Dermis microvascular lymphatic vessel endothelial cell (primary cell): Measurements from ENCODE around the gene MAJIN. TPM values are rescaled to one million over a fixed set of nuclear protein-coding genes. Genes with fewer than 3 reads are reported as not detected.

ENCODE experiments used
- DNase-seq, 2 donors: peaks; one replicate each; pipeline versions ENCODE4 v3.0.0 to v3.0.0-alpha.2; 2010; ENCODE audit warnings: low read depth in 2 of 2
- total RNA-seq: library from RNA; depleted of rRNA; stranded (reverse); fragments of >200 nt; gene quantifications from 2 replicates; pipeline ENCODE4 v1.2.1, GENCODE V29; 2014

MAJIN gene
- total RNA-seq, 1 donor from 2014 or later, result not detected

DNA sequence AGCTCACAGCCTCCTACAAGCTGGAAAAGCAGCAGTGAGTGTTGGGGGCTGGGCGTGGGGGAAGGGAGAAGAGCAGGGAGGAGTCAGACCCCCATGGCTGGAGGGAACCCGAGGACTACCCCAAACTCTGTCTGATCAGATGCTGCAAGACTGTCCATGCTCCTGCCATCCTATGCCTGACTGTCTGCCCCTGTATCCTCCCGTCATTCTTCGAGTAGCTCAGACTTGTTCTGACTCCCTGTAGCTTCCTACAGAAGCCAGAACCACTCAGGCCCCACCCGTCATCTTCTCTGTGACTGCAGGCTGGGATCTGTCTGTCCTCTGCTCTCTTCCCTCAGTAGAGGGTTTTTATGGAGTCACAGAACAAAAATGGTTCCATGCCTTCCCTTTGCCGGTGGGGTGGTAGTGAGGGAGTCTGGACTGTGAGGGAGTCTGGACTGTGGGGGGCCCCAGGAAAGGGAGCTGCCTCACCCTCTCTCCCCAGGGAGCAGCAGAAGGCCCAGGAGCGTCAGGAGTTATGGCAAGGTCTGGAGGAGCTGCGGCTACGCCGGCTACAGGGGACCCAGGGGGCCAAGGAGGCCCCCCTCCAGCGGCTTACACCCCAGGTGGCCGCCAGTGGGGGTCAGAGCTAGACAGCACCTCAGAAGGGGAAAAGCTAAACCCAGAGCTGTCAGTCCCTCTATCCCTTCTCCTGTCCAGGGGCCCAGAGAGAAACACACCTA is 38.5 kb downstream of the MAJIN start:
- no peak for DNase-seq

DNA sequence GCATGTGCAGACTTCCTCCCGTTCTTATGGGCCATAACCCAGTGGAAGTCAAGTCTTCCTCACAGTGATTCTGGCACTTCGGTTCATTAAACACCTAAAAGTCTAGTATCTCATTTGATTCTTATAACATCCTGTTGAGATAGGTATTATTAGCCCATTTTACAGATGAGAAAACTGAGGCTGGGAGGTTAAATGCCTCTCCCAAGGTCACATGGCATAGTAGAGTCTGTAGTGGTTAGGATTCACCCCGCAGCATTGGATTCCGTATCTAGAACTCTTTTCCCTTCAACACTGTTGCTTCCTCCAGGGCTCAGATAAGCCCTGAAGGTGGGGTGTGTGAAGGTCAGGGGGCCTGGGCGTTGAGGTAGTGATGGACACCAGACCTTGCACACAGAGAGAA is 39.6 kb downstream of the MAJIN start:
- DNase-seq, result no peak

DNA sequence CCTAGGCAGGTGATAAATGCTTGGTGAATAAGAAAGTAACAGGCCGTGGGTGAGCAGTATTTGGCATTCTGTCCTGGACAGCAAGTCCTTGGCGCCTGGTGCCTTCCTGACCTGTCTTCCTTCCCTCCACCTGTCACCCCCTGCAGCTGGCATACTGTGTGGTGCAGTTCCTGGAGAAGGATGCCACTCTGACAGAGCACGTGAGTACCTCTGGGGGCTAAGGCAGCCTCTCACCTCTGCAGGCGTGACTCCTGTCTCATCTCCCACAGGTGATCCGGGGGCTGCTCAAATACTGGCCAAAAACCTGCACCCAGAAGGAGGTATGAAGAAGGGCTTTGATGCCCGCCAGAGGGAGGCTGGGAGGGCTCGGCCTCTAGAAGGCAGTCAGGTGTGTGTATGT is 40.6 kb downstream of the MAJIN start:
- DNase-seq, result no peak

DNA sequence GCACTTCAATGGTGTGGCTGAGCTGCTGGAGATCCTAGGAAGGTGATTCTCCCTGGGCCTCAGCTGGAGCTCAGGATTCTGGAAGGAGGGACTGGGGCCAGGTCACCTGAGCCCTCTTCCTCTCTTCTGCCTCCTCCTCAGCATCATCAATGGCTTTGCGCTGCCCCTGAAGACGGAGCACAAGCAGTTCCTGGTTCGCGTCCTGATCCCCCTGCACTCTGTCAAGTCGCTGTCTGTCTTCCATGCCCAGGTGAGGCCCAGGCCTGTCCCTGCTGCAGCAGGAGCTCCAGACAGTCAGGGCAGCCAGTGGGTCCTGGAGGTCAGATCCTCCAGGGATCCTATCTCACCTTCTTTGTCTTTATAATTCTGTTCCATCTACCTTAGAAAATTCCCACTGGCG is 41.6 kb downstream of the MAJIN start:
- no peak for DNase-seq

DNA sequence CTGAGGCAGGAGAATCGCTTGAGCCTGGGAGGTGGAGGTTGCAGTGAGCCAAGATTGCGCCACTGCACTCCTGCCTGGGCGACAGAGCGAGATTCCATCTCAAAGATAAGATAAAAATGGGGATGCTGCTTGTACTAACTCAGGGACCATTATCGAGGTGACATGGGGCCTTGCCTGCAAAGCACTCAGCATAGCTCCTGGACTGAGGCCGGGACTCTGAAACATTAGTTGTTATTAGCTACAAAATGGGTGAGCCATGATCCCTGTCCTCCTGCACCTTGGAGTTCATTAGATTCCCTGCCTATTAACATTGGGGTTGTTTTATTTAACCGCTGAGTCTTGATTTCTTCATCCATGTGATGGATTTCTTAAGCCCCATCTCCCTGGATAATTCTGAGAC is 42.3 kb downstream of the MAJIN start:
- no peak for DNase-seq

DNA sequence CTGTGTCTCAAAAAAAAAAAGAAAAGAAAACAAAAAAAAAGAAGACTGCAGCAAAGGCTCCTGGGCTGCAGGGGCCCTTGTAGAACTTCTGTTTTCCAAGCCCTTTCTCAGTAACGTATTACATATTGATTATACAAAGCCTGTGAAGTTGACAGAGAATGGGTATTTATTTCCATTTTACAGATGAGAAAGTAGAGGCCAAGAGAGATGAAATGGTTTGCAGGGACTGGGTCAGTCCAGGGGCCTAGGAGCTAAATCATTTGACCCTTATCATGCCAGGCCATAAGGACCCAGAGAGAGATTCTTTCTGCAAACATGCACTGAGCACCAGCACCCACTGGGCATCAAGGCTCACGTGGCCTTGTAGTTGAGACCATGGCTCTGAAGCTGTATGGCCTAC is 43.0 kb downstream of the MAJIN start:
- no peak for DNase-seq

DNA sequence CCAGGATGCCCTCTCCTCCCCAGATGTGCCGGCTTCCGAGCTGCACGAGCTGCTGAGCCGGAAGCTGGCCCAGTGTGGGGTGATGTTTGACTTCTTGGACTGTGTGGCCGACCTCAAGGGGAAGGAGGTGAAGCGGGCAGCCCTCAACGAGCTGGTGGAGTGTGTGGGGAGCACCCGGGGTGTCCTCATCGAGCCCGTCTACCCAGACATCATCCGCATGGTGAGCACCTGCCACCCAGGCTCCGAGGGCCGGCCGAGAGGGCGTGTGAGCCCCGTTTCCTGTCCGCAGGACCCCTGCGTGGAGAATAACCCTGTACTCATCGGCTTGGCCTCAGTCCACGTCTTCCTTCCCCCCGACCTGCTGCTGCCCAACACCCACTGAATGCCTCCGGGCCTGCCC is 45.2 kb downstream of the MAJIN start:
- DNase-seq, result no peak

DNA sequence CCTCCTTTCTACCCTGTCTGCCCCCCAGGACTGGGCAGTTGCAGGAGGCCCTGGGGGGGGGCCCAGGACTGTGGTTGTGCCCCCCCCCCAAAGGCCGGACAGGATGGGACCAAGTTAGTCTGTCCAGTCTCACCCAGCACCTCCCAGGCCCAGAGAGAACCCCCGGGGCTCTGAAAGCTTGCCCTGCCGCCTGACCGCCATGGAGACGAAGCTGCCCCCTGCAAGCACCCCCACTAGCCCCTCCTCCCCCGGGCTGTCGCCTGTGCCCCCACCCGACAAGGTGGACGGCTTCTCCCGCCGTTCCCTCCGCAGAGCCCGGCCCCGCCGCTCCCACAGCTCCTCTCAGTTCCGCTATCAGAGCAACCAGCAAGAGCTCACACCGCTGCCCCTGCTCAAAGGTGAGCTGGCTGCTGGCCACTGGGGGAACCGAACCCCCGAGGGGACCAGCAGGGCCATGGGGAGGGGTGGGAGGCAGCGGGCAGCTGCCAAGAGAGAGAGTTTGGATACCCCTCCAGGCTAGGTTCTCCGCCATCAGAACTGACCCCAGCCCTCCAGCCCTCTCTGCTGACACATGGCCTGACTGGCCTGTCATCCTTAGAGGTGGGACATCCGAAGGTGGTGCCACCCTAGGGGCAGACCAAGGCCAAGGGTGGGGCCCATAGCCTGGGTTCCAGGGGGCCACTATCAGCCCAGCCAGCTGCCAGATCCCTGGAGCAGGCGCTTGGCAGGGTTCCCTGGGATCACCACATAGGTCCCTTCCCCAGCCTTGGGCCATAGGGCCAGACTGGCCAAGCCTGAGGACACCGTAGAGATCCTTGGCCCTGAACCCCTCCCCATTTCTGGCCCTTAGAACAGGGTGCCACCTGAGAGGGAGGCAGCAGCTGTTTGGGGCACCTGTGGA is 46.1 kb downstream of the MAJIN start:
- DNase-seq, result no peak

DNA sequence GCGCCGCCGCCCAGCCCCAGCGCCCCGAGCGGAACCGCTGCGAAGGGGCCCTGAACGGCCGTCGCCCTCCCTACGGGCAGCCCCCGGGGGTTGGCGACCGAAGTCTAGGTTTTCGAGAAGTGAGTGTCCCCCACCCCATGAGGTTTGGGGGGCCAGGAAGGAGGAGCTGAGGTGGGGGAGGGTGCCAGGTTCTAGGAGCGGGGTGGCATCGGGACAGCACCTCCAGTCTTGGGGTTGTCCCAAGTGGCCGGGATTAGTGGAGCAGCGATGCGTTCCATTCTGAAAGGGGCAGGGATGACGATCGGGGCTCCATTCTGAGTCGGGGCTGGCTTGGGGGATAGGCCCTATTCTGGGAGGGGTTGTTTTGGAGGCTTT is 47.0 kb downstream of the MAJIN start:
- no peak for DNase-seq

DNA sequence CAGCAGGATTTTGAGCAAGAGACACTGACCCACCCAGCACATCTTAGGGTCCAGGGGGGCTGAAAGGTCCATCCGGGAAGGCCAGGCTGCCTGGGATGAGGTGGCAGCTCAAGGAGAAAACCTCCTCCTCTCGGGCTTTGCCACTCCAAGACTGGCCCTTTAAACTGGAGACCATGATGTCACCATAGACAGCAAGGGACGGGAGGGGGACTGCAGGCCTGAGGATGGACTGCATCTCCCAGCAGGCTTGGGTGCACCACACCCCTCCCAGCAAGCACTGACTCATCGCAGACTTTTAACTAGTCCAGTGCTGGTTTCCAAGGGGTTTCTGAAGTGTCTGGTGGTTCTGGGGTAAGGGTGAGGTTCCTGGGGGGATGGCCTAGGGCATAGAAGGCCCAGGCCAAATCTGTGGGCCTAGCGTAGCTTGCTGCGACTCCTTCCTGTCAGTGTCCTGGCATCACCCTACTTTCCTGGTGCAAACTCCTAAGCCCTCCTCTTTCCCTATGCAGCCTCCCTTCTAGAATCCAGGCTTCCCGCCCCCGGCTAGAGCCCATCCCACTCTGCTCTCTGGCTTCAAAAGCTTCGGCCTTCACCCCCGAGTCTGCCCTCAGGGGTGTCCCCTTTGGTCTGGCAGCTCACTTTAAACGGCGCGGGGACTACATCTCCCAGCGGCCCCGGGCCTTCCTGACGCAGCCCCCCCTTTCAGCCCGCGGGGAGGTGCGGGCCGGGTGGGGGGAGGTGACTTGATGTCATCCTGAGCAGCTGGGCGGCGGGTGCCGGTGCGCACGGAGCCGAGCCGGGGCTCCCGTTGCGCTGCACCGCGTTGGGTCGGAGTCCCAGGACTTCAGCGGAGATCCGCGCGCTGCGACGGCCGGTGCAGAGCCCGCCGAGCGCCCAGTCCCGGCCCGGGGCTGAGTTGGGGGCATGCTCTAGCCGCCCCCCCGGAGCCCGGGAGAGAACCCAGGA is 47.7 kb downstream of the MAJIN start, which contains the start of gene PPP2R5B:
Gene PPP2R5B (plus strand): TSS at position 746 of the 966 bp plus-strand sequence. CDS start 1,046 bp downstream, outside the sequence.
- peak; percentile 76 to 95 for DNase-seq

DNA sequence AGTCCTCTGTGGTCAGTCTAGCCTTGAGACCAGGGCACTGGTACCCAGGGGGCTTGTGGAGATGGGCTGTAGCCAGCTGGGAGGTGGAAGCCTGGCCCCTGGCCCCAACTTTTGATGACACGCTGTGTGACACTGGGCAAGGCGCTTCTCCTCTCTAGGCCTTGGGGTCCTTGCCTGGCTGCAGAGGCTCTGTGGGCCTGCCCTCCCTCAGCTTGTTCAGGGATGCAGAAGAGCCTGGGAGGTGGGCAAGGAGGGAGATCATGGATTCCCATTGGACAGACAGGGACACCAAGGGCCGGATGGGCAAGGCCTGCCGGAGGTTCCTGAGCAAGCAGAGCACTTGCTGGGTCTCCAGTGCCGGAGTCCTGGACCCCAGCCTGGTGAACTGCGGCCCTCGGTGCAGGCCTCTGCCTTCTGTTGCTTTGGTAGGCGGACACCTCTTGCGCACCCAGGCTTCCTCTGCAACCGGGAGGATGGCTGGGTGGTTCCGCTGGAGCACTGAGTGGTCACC is 48.7 kb downstream of the MAJIN start:
- DNase-seq, result no peak

DNA sequence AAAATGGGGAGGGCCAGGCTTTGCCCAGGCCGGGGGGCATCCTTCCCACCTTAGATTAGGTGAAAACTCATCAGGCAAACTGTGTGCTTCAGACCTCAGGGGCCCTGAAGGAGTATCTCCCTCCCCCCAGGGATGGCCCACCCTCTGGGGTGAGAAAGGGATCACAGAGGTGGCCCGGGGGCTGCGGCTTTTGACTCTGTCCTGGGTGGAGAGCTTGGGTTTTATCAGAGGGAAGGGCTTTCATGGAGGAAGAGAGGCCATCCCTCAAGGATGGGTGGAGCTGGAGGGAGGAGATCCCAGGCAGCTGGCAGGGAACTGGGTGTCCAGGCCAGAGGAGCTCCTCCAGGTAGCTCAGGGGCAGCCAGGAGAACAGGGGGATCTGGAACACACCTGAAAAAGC is 50.5 kb downstream of the MAJIN start:
- DNase-seq, result no peak

DNA sequence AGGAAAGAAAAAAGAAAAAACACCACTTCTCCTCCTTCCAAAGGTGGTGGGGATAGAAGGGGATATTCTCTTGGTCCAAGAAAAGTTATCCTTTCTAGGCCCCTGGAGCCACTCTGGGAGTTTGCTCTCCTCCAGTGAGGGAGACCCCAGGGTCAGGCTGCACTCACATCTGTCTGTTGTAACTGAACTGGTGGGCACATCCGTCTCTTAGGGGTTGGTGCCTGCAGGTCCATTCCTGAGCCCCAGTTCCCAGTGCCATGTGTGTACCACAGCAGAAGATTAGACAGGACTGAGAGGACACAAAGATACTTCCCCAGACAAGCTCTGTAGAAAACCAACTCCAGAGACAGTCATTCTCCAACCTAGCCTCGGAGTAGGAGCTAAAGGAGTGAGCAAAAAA is 51.8 kb downstream of the MAJIN start:
- no peak for DNase-seq

DNA sequence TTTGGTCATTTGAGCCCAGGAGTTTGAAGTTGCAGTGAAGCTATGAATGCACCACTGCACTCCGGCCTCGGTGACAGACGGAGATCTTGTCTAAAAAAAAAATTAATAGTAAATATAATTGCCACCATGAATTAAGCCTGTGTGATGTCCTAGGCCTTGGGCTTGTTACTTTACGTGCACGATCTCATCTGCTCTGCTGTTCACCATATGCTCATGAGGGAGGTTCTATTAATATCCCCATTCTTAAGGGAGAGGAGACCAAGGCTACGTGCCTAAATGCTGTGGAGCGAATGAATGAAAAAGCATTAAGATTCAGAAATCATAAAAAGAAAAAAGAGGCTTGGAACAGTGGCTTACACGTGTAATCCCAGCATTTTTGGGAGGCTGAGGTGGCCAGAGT is 52.3 kb downstream of the MAJIN start:
- DNase-seq, result no peak

DNA sequence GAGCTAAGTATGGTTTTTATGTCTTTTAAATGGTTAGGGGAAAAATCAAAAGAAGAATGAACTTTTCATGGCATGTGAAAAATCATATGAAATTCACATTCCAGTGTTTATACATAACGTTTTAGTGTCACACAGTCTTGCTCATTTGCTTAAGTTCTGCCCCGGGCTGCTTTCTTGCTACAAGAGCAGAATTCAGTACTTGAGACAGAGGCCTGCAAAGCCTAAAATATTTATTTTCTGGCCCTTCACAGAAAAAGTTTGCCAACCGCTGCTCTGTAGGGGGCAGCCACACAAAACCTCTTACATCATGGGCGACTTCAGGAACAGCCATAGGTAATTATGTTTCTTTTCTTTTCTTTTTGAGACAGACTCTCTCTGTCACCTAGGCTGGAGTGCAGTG is 53.9 kb downstream of the MAJIN start:
- peak in 1 of 2 donors; percentile 48 for DNase-seq

DNA sequence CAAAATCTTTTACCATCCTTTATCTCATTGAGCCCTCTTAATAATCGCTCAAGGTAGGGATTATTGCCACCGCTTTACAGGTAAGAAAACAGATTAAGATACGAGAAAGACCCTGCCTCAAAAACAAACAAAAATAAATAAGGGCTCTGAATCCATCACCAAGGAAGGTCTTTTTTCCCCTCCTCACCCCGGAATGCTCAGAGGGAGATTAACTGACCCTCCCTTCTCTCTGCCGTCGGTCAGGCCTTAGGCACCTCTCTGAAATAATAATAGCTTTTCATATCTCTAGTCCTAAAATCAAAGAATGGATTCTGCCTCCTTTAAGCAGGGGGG is 54.3 kb downstream of the MAJIN start:
- DNase-seq, result no peak

DNA sequence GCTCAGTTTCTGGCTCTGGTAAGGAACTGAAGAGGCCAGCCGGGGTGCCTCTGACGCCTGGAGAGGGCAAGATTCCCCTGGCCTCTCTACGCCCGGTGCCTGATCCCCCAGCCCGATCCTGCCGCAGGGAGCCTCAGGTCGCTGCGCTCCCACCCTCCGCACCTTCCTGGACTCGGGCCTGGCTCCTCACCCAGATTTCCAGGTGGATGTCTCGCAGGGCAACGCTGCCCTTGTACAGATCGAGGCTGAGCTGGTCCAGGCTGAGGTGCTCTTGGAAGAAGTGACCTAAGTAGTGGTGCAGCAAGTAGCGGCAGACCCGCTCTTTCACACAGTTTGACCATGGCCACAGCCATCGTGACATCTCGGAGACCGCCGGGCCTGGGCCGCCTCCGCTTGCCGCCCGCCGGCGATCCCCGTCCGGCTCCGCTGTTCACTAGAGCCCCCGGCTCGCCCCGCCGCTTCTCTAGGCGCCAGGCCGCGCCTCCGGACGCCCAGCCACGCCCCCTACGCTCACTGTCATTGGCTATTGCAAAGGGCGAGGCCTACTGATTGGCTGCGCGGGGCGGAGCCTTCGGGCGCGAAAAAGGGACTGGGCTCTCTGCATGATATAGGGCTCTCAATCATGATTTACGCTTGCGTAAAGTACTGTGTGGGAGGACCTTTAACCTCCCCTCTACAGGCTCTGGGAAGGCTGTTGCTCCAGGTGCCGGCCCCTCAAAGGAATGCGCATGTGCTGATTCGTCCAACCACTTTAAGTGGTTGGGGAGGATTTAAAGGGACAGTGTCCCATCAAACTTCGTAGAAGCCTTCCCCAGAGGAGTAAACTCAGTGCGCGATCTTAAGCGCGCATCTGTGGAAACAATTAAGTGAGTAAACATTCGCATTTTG is 54.9 kb downstream of the MAJIN start, which contains the start of gene ATG2A:
Gene ATG2A (minus strand): TSS at position 435 of the 888 bp plus-strand sequence. CDS start 74 bp downstream, at position 361.
- peak; percentile 99 to 100 for DNase-seq

DNA sequence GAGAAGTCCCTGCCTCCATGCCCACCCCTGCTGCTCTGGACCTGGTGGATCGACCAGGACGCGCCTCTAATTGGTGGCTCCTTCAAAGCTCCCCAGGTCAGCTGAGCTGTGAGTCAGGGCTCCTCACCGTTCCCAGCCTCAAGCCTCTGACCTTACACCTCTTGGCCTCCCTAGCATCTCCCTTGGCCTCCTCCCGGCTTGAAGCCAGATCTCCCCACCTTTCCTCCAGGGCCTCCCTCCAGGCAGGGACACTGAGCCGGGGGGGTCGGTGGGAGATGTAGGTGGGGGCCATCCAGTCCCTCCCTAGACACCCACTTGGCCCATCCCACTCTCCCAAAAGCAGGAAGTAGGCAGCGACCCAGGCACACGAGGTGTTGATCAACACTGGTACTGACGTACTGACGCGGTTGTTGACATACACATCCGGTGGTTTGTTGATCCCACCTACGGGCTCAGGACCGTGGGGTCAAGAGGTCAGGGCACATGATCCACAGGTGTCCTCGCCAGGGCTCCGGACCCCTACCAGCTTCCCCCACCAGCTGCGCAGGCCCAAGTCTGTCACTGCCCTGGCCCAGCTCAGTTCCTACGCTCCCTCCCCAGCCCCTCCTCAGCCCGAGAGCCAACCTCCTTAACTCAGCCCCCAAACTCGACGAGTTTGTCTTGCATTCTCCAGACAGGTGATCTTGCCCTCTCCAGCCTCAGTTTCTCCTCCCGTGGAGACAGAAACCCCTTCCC is 55.7 kb downstream of the MAJIN start:
- DNase-seq, result peak in 1 of 2 donors; percentile 41

DNA sequence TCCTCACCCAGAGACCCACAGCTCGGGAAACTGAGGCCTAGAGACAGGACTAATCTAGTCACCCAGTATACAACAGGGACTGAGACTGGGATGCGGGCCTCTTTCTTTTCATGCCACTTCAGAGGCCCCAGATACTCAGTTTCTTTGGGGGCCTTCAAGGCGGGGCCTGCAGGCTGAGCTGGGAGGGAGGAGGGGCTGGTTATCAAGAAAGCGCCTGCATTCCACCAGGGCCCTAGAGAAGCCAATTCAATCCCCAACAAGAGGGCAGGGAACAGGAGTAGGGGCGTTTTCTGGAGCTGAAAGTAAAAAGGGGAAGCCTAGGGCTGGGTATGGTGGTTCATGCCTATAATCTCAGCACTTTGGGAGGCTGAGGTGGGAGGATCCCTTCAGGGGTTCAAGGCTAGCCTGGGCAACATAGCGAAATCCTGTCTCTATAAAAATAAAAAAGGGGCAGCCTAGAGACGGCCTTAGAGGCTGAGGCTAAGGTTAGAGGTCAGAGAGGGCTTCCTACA is 56.5 kb downstream of the MAJIN start:
- no peak for DNase-seq
